Testis (tissue), 2 donors: ENCODE results near the gene ZFP69.

ENCODE experiments used
- POLR2A ChIP-seq: fragments of 450-650 bp; IDR thresholded peaks from one replicate; pipeline ENCODE4 v1.6.1; 2017; ENCODE audit warnings: antibody characterized with exemption, mild to moderate bottlenecking, moderate library complexity
- TF ChIP-seq, protein P1 (sequence below), 3 experiments: fragments of 450-650 bp in 2 of 3; fragments of 200-600 bp in 1 of 3; sonication (generic) in 1 of 3; IDR thresholded peaks; one replicate each; pipeline ENCODE4 v1.5.1; 2016 to 2019; ENCODE audit warnings: antibody characterized with exemption in 3 of 3, mild to moderate bottlenecking in 2 of 3, moderate library complexity in 1 of 3

DNA sequence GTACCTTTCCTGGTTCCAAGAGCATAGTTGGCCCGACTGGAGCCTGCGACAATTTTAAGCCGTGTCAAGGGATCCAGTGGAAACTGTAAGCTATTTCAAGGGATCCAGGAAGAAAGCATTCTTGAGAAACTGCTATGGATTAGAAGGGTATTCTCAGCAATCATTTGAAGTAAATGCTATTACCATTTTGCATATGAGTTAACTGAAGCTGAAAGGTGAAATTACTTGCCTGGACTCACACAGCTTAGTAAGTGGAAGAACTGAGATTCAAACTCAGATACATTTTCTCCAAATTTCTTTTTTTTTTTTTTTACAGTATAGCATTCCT, 54.9 kb downstream of the ZFP69 start:
- TF ChIP-seq, protein P1, sequence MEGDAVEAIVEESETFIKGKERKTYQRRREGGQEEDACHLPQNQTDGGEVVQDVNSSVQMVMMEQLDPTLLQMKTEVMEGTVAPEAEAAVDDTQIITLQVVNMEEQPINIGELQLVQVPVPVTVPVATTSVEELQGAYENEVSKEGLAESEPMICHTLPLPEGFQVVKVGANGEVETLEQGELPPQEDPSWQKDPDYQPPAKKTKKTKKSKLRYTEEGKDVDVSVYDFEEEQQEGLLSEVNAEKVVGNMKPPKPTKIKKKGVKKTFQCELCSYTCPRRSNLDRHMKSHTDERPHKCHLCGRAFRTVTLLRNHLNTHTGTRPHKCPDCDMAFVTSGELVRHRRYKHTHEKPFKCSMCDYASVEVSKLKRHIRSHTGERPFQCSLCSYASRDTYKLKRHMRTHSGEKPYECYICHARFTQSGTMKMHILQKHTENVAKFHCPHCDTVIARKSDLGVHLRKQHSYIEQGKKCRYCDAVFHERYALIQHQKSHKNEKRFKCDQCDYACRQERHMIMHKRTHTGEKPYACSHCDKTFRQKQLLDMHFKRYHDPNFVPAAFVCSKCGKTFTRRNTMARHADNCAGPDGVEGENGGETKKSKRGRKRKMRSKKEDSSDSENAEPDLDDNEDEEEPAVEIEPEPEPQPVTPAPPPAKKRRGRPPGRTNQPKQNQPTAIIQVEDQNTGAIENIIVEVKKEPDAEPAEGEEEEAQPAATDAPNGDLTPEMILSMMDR (IDR thresholded peaks at IDR 0.05): no peak
- no peak for TF ChIP-seq POLR2A
